Measurements from ENCODE around the gene ANKRD9. TPM values are rescaled to one million over a fixed set of nuclear protein-coding genes. Genes with fewer than 3 reads are reported as not detected.

The ANKRD9 gene
- total and polyA plus RNA-seq, 5 donors from 2014 or later: 0.69 to 7.1 (median 1.7) TPM

- ATAC-seq (ENCODE audit: low read depth in 2 of 2): no peak
- Mint-ChIP-seq H3K9me3 (peaks cover 0 to 1% (median 0%) of the 10 kb centered on the region in 7 donors), H3K4me3 (no peak overlapping the region), H3K27me3 (no peaks in the 10 kb centered on the region), H3K4me1 (no peaks in the 10 kb centered on the region), H3K36me3 (peaks cover 7% of the 10 kb centered on the region), H3K27ac (no peak overlapping the region)
- no peaks in the 10 kb centered on the region for H3K9me3 ChIP-seq (ENCODE audit: control insufficient read depth in 2 of 2, low read length in 2 of 2)
- H3K4me1 ChIP-seq (ENCODE audit: control insufficient read depth, insufficient read depth, low read length, poor library complexity, severe bottlenecking): no peaks in the 10 kb centered on the region
- no peaks in the 10 kb centered on the region for H3K27me3 ChIP-seq (ENCODE audit: control insufficient read depth, insufficient read depth, low read length)
- no peaks in the 10 kb centered on the region for H3K36me3 ChIP-seq (ENCODE audit: control insufficient read depth, insufficient read depth, low read length)
- no peak overlapping the region for H3K4me3 ChIP-seq (ENCODE audit: low read depth, low read length)
- no peak for DNase-seq
- H3K27ac ChIP-seq (ENCODE audit: insufficient read depth, low read length, poor library complexity, severe bottlenecking): no peak overlapping the region
Measured at GRCh38 chr14:102490456-102490855, 19.1 kb downstream of the ANKRD9 start.

GRCh38 chr14:102487204-102487577 lies 22.4 kb downstream of the ANKRD9 start:
- H3K27ac Mint-ChIP-seq: no peak overlapping the region
- H3K36me3 Mint-ChIP-seq: peaks cover 20% of the 10 kb centered on the region

GRCh38 chr14:102486513-102487203 lies 22.9 kb downstream of the ANKRD9 start:
- H3K4me1 Mint-ChIP-seq: no peaks in the 10 kb centered on the region
- no peak overlapping the region for H3K4me3 Mint-ChIP-seq
- Histone ChIP-seq H3K9me3 (ENCODE audit: control insufficient read depth in 2 of 2, low read length in 2 of 2) (peaks cover 0 to 5% of the 10 kb centered on the region in 2 experiments), H3K4me3 (ENCODE audit: low read depth, low read length) (no peak overlapping the region), H3K27me3 (ENCODE audit: control insufficient read depth, insufficient read depth, low read length) (no peaks in the 10 kb centered on the region), H3K27ac (ENCODE audit: insufficient read depth, low read length, poor library complexity, severe bottlenecking) (no peak overlapping the region), H3K4me1 (ENCODE audit: control insufficient read depth, insufficient read depth, low read length, poor library complexity, severe bottlenecking) (no peaks in the 10 kb centered on the region), H3K36me3 (ENCODE audit: control insufficient read depth, insufficient read depth, low read length) (no peaks in the 10 kb centered on the region)
- no peaks in the 10 kb centered on the region for H3K27me3 Mint-ChIP-seq
- peak overlapping the region in 1 of 3 donors; percentile 70 for H3K27ac Mint-ChIP-seq
- peaks cover 0 to 4% (median 0%) of the 10 kb centered on the region in 7 donors for H3K9me3 Mint-ChIP-seq
- DNase-seq (no peak), ATAC-seq (ENCODE audit: low read depth in 2 of 2) (no peak)
- H3K36me3 Mint-ChIP-seq: peaks cover 20% of the 10 kb centered on the region

More at GRCh38 chr14:102487204-102487577, 22.4 kb downstream of the ANKRD9 start:
- no peak overlapping the region for H3K4me3 Mint-ChIP-seq
- no peaks in the 10 kb centered on the region for H3K4me1 Mint-ChIP-seq
- ATAC-seq (ENCODE audit: low read depth in 2 of 2): no peak
- H3K27me3 Mint-ChIP-seq: no peaks in the 10 kb centered on the region
- Histone ChIP-seq H3K4me3 (ENCODE audit: low read depth, low read length) (no peak overlapping the region), H3K27ac (ENCODE audit: insufficient read depth, low read length, poor library complexity, severe bottlenecking) (no peak overlapping the region), H3K27me3 (ENCODE audit: control insufficient read depth, insufficient read depth, low read length) (no peaks in the 10 kb centered on the region), H3K4me1 (ENCODE audit: control insufficient read depth, insufficient read depth, low read length, poor library complexity, severe bottlenecking) (no peaks in the 10 kb centered on the region), H3K36me3 (ENCODE audit: control insufficient read depth, insufficient read depth, low read length) (no peaks in the 10 kb centered on the region), H3K9me3 (ENCODE audit: control insufficient read depth in 2 of 2, low read length in 2 of 2) (peaks cover 0 to 5% of the 10 kb centered on the region in 2 experiments)
- peaks cover 0 to 4% (median 0%) of the 10 kb centered on the region in 7 donors for H3K9me3 Mint-ChIP-seq
- no peak for DNase-seq

- Mint-ChIP-seq H3K27me3 (no peaks in the 10 kb centered on the region), H3K4me1 (no peaks in the 10 kb centered on the region), H3K4me3 (no peak overlapping the region), H3K36me3 (peaks cover 20% of the 10 kb centered on the region), H3K9me3 (peaks cover 0 to 4% (median 0%) of the 10 kb centered on the region in 7 donors), H3K27ac (no peak overlapping the region)
- H3K4me3 ChIP-seq (ENCODE audit: low read depth, low read length): no peak overlapping the region
- H3K27ac ChIP-seq (ENCODE audit: insufficient read depth, low read length, poor library complexity, severe bottlenecking): no peak overlapping the region
- peaks cover 0 to 5% of the 10 kb centered on the region in 2 experiments for H3K9me3 ChIP-seq (ENCODE audit: control insufficient read depth in 2 of 2, low read length in 2 of 2)
- no peak for DNase-seq
- H3K36me3 ChIP-seq (ENCODE audit: control insufficient read depth, insufficient read depth, low read length): no peaks in the 10 kb centered on the region
- H3K4me1 ChIP-seq (ENCODE audit: control insufficient read depth, insufficient read depth, low read length, poor library complexity, severe bottlenecking): no peaks in the 10 kb centered on the region
- no peak for ATAC-seq (ENCODE audit: low read depth in 2 of 2)
- no peaks in the 10 kb centered on the region for H3K27me3 ChIP-seq (ENCODE audit: control insufficient read depth, insufficient read depth, low read length)
Measured at GRCh38 chr14:102485693-102486512, 23.7 kb downstream of the ANKRD9 start.

GRCh38 chr14:102484316-102484715 lies 25.3 kb downstream of the ANKRD9 start:
- no peak overlapping the region for H3K27ac ChIP-seq (ENCODE audit: insufficient read depth, low read length, poor library complexity, severe bottlenecking)
- no peak overlapping the region for H3K27ac Mint-ChIP-seq
- H3K36me3 Mint-ChIP-seq: peaks cover 23% of the 10 kb centered on the region
- peaks cover 0 to 3% (median 0%) of the 10 kb centered on the region in 4 donors for H3K4me1 Mint-ChIP-seq
- peaks cover 0 to 4% (median 0%) of the 10 kb centered on the region in 7 donors for H3K9me3 Mint-ChIP-seq
- H3K4me3 ChIP-seq (ENCODE audit: low read depth, low read length): no peak overlapping the region
- no peaks in the 10 kb centered on the region for H3K27me3 Mint-ChIP-seq
- H3K4me1 ChIP-seq (ENCODE audit: control insufficient read depth, insufficient read depth, low read length, poor library complexity, severe bottlenecking): no peaks in the 10 kb centered on the region
- no peaks in the 10 kb centered on the region for H3K27me3 ChIP-seq (ENCODE audit: control insufficient read depth, insufficient read depth, low read length)
- H3K9me3 ChIP-seq (ENCODE audit: control insufficient read depth in 2 of 2, low read length in 2 of 2): peaks cover 0 to 5% of the 10 kb centered on the region in 2 experiments
- no peaks in the 10 kb centered on the region for H3K36me3 ChIP-seq (ENCODE audit: control insufficient read depth, insufficient read depth, low read length)
- H3K4me3 Mint-ChIP-seq: no peak overlapping the region
- DNase-seq (no peak), ATAC-seq (ENCODE audit: low read depth in 2 of 2) (no peak)

GRCh38 chr14:102481791-102482238 lies 27.8 kb downstream of the ANKRD9 start:
- H3K9me3 ChIP-seq (ENCODE audit: control insufficient read depth in 2 of 2, low read length in 2 of 2): peaks cover 0 to 5% of the 10 kb centered on the region in 2 experiments
- no peaks in the 10 kb centered on the region for H3K36me3 ChIP-seq (ENCODE audit: control insufficient read depth, insufficient read depth, low read length)
- H3K4me1 ChIP-seq (ENCODE audit: control insufficient read depth, insufficient read depth, low read length, poor library complexity, severe bottlenecking): no peaks in the 10 kb centered on the region
- Mint-ChIP-seq H3K4me1 (peaks cover 0 to 6% (median 0%) of the 10 kb centered on the region in 4 donors), H3K4me3 (no peak overlapping the region), H3K27ac (peak overlapping the region in 1 of 3 donors; percentile 11), H3K36me3 (peaks cover 26% of the 10 kb centered on the region), H3K9me3 (peaks cover 0 to 4% (median 0%) of the 10 kb centered on the region in 7 donors), H3K27me3 (no peaks in the 10 kb centered on the region)
- no peak for ATAC-seq (ENCODE audit: low read depth in 2 of 2)
- no peaks in the 10 kb centered on the region for H3K27me3 ChIP-seq (ENCODE audit: control insufficient read depth, insufficient read depth, low read length)
- no peak overlapping the region for H3K27ac ChIP-seq (ENCODE audit: insufficient read depth, low read length, poor library complexity, severe bottlenecking)
- no peak overlapping the region for H3K4me3 ChIP-seq (ENCODE audit: low read depth, low read length)
- DNase-seq: no peak

- peaks cover 0 to 5% of the 10 kb centered on the region in 2 experiments for H3K9me3 ChIP-seq (ENCODE audit: control insufficient read depth in 2 of 2, low read length in 2 of 2)
- no peak overlapping the region for H3K4me3 Mint-ChIP-seq
- no peak for ATAC-seq (ENCODE audit: low read depth in 2 of 2)
Measured at GRCh38 chr14:102481371-102481770, 28.2 kb downstream of the ANKRD9 start.

More at GRCh38 chr14:102481371-102481770, 28.2 kb downstream of the ANKRD9 start:
- H3K27ac ChIP-seq (ENCODE audit: insufficient read depth, low read length, poor library complexity, severe bottlenecking): no peak overlapping the region
- Mint-ChIP-seq H3K27me3 (no peaks in the 10 kb centered on the region), H3K27ac (peak overlapping the region in 1 of 3 donors; percentile 11), H3K4me1 (peaks cover 0 to 6% (median 0%) of the 10 kb centered on the region in 4 donors), H3K9me3 (peaks cover 0 to 4% (median 0%) of the 10 kb centered on the region in 7 donors), H3K36me3 (peaks cover 25% of the 10 kb centered on the region)
- no peaks in the 10 kb centered on the region for H3K4me1 ChIP-seq (ENCODE audit: control insufficient read depth, insufficient read depth, low read length, poor library complexity, severe bottlenecking)
- no peak overlapping the region for H3K4me3 ChIP-seq (ENCODE audit: low read depth, low read length)
- DNase-seq: no peak
- H3K36me3 ChIP-seq (ENCODE audit: control insufficient read depth, insufficient read depth, low read length): no peaks in the 10 kb centered on the region
- H3K27me3 ChIP-seq (ENCODE audit: control insufficient read depth, insufficient read depth, low read length): no peaks in the 10 kb centered on the region
